ENCODE measurements around the gene MEGF11.

- TF ChIP-seq ATF3 (IDR thresholded peaks at IDR 0.05) (no peak), CTCF (IDR thresholded peaks at IDR 0.05 in 2 of 3, conservative IDR thresholded peaks at IDR 0.05 in 1 of 3; ENCODE audit: borderline replicate concordance in 1 of 3, insufficient read depth in 1 of 3, low read depth in 2 of 3, low read length in 2 of 3) (no peak)
Measured at GRCh38 chr15:66254951-66255676, 1.6 kb upstream of the MEGF11 start.
